Osteoblast (primary cell): ENCODE results near the gene RALB. TPM values are rescaled to one million over a fixed set of nuclear protein-coding genes. Genes with fewer than 3 reads are reported as not detected.

ENCODE experiments used
- DNase-seq: peaks from one replicate; pipeline ENCODE4 v3.0.0; 2011; ENCODE audit warnings: low spot score, mixed read lengths; ENCODE audit not compliant: insufficient read length; ENCODE audit errors: missing footprints
- H2AFZ ChIP-seq: 2 replicates; pipeline ENCODE4 v1.6.0; 2011; ENCODE audit warnings: mild to moderate bottlenecking, low read length
- H3K27ac ChIP-seq: 2 replicates; pipeline ENCODE4 v1.5.1; 2011; ENCODE audit warnings: mild to moderate bottlenecking, low read depth, low read length, moderate library complexity
- H3K27me3 ChIP-seq: 2 replicates; pipeline ENCODE4 v1.6.0; 2012; ENCODE audit warnings: mild to moderate bottlenecking, control low read depth, inconsistent platforms, low read length, moderate library complexity; ENCODE audit not compliant: insufficient read depth
- H3K36me3 ChIP-seq: 2 replicates; pipeline ENCODE4 v1.5.1; 2011; ENCODE audit warnings: mild to moderate bottlenecking, low read length, control low read depth, moderate library complexity; ENCODE audit not compliant: insufficient read depth
- H3K4me1 ChIP-seq: 2 replicates; pipeline ENCODE4 v1.5.1; 2011; ENCODE audit warnings: mild to moderate bottlenecking, low read length, control low read depth, moderate library complexity; ENCODE audit not compliant: insufficient read depth
- H3K4me2 ChIP-seq: 2 replicates; pipeline ENCODE4 v1.6.0; 2011; ENCODE audit warnings: mild to moderate bottlenecking, low read length; ENCODE audit not compliant: insufficient read depth
- H3K4me3 ChIP-seq: fragments of 200-600 bp; sonication (generic); 3 replicates; pipeline ENCODE4 v1.5.1; 2012; ENCODE audit warnings: mild to moderate bottlenecking, low read length, inconsistent platforms; ENCODE audit not compliant: insufficient read depth
- H3K79me2 ChIP-seq: 2 replicates; pipeline ENCODE4 v1.6.0; 2012; ENCODE audit warnings: mild to moderate bottlenecking, low read length, control low read depth, inconsistent platforms; ENCODE audit not compliant: insufficient read depth
- H3K9me3 ChIP-seq: 2 replicates; pipeline ENCODE4 v1.5.1; 2011; ENCODE audit warnings: low read depth, low read length, control low read depth
- H4K20me1 ChIP-seq: 2 replicates; pipeline ENCODE4 v1.6.0; 2012; ENCODE audit warnings: mild to moderate bottlenecking, low read length, control low read depth; ENCODE audit not compliant: insufficient read depth
- CTCF ChIP-seq: IDR thresholded peaks from 2 replicates; pipeline ENCODE4 v1.5.1; 2011; ENCODE audit warnings: mild to moderate bottlenecking, low read depth, low read length, moderate library complexity; ENCODE audit errors: extremely low read depth
- total RNA-seq: library from RNA; depleted of rRNA; stranded (reverse); fragments of >200 nt; gene quantifications from 2 replicates; pipeline ENCODE4 v1.2.3, GENCODE V29; 2012

RALB gene
- total RNA-seq, 1 donor: 48.5 TPM

DNA sequence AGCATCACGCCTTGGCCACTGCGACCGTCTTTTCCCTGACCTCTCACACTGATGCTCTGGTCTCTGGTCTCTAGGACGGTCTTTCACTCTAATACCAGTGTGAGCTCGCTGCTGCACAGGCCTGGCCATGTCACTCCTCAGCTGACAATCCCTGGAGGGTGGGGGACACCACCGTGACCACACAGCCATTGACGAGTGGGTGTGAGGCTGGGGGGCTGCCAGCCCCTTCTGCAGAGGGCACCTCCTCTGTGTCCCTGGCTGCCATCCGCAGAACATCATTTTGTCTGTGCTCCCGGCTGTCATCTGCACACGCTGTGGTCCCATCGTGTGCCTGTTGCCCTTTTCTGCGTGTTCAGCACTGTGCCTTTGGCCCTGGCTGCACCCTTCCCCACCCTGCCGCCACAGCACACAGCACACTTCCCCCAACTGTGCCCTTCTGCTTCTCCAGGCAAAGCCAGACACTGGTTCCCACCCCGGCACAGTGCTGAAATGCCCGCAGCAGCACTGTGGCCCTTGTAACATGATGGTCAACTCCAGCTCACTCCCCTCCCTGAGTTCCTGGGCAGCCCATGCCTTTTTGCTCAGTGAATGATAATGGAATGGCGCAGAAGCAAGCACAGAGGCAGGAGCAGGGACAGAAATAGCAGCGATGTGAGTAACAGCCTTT lies 62.8 kb downstream of the RALB start:
- Histone ChIP-seq H3K4me2 (no peak overlapping the region), H3K9me3 (no peaks in the 10 kb centered on the region), H3K4me1 (peaks cover 8% of the 10 kb centered on the region), H3K79me2 (no peaks in the 10 kb centered on the region), H2AFZ (no peak overlapping the region), H3K27me3 (peaks cover 4% of the 10 kb centered on the region), H3K4me3 (no peak overlapping the region), H4K20me1 (no peaks in the 10 kb centered on the region), H3K27ac (no peak overlapping the region), H3K36me3 (no peaks in the 10 kb centered on the region)
- no peak for TF ChIP-seq CTCF
- peak; percentile 61 for DNase-seq

DNA sequence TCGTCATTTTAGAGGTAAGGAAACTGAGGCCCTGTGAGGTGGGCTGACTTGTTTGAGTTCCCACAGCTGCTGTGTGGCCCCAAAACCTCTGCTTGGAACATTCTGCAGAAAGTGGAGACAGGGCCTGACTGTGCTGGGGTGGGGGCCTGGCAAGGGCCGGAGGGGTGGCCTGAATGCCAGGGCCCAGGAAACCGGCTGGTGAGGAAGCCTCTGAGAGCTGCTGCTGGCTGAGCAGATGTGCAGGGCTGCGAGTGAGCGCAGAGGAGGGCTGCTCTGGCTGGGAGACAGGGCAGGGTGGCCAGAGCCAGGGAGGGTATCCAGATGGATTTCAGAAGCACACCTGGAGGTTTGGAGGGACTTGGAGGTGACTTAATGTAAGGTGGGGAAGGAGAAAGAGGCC lies 63.4 kb downstream of the RALB start:
- TF ChIP-seq CTCF: no peak
- Histone ChIP-seq H4K20me1 (no peaks in the 10 kb centered on the region), H3K4me3 (no peak overlapping the region), H3K4me2 (no peak overlapping the region), H3K9me3 (no peaks in the 10 kb centered on the region), H2AFZ (no peak overlapping the region), H3K27ac (no peak overlapping the region), H3K79me2 (no peaks in the 10 kb centered on the region), H3K27me3 (peaks cover 4% of the 10 kb centered on the region), H3K4me1 (peaks cover 8% of the 10 kb centered on the region), H3K36me3 (no peaks in the 10 kb centered on the region)
- DNase-seq: peak; percentile 38

DNA sequence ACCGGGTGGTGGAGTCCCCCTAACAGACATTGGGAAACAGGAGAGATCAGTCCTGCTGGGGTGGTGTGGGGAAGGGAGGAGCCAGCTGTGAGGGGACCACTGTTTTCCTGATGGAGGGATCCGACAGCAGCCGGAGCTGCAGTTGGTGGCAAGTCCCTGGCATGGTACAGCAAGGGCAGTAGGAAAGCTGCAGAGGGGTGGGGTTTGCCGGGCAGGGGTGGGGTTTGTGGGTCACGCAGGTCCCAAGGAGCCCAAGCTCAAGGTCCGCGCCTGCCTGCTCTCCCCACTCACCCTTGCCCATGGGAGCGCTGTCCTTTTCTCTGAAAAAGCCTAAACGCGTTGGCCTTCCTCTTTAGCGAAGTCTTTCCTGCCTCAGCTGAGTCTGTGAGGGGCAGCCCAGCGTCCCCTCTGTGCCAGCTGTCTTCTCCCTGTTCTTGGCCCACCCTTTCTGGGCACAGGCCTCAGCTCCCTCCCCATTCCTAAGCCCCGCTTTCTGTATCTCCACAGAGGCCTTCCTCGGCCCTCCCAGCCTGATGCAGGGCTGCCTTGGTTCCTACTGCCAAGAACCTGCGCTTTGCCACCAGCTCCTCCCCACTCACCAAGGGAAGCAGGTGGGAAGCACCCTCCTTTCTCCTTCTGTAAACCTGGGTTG lies 64.0 kb downstream of the RALB start:
- H3K79me2 ChIP-seq: no peaks in the 10 kb centered on the region
- no peaks in the 10 kb centered on the region for H4K20me1 ChIP-seq
- TF ChIP-seq CTCF: no peak
- no peak overlapping the region for H3K4me3 ChIP-seq
- no peak overlapping the region for H3K27ac ChIP-seq
- no peak overlapping the region for H2AFZ ChIP-seq
- no peaks in the 10 kb centered on the region for H3K36me3 ChIP-seq
- peaks cover 4% of the 10 kb centered on the region for H3K27me3 ChIP-seq
- no peak overlapping the region for H3K4me2 ChIP-seq
- H3K4me1 ChIP-seq: peaks cover 8% of the 10 kb centered on the region
- H3K9me3 ChIP-seq: no peaks in the 10 kb centered on the region
- DNase-seq: peak; percentile 67

DNA sequence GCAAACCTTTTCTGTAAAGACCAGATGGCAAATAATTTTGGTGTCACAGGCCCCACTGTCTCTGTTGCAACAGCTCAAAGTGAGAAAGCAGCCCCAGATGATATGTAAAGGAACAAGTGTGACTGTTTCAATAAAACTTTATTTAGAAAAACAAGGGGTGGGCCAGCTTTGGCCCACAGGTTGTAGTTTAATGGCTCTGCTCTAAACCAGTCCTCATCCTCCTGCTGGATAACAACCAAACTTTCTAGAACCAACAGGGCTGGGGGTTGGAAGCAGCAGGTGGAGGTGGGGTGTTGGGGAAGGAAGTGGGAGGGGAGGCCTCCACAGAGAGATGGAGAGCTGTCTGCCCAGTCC lies 64.5 kb downstream of the RALB start:
- H3K4me3 ChIP-seq: no peak overlapping the region
- DNase-seq: no peak
- H3K36me3 ChIP-seq: no peaks in the 10 kb centered on the region
- no peaks in the 10 kb centered on the region for H3K79me2 ChIP-seq
- H3K27me3 ChIP-seq: peaks cover 4% of the 10 kb centered on the region
- H3K4me1 ChIP-seq: peaks cover 8% of the 10 kb centered on the region
- no peaks in the 10 kb centered on the region for H4K20me1 ChIP-seq
- no peak overlapping the region for H3K27ac ChIP-seq
- no peaks in the 10 kb centered on the region for H3K9me3 ChIP-seq
- no peak for TF ChIP-seq CTCF
- no peak overlapping the region for H2AFZ ChIP-seq
- H3K4me2 ChIP-seq: no peak overlapping the region
